GM19455 (cell line): ENCODE data around the gene BCAR1.
"Not testable (repeated sequence)": the region's sequence is repeated elsewhere in the genome, so short reads cannot be mapped to it uniquely, and the experiment has no call there.

ENCODE experiments used
- ATAC-seq: cut with Tn5 transposase; IDR thresholded peaks from one replicate; pipeline ENCODE4 v1.9.1; 2021; ENCODE audit not compliant: unreplicated experiment

The BCAR1 gene

DNA sequence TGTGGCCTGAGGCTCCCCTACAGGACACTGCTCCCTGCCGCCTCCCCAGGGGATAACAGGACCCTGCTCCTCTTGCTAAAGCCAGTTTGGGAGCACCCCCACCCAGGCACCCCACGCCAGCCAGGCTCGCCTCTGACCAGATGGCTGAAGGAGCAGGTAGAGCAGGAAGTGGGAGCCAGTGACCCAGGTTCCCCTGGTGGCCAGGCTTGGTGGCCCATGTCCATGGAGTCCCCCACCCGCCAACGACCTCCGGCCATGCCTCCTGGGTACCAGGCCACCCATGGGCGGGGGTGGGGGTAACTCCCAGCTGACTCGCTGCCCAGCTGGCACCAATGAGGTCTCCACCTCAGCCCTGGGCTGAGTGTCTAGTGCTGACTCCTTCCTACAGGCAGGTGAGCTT lies 10.0 kb downstream of the BCAR1 start:
- ATAC-seq: no peak

DNA sequence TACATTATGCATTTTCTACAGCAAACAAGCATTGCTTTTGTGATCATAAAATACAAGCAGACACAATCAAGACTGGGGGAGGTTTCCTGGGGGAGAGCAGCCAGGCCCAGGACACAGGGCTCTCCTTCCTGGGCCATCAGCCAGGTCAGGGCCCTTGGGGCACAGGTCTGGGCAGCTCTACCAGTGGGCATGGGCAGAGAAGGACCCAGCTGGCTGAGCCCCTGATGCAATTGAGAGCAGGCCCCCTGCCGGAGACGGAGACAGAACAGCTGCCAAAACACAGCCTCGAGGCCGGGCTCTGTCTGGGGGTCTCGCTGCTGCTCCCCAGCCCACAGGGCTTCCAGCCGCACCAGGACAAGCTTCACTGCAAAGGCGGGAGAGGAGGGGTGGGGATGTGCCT lies 10.8 kb downstream of the BCAR1 start:
- not testable (repeated sequence) for ATAC-seq

DNA sequence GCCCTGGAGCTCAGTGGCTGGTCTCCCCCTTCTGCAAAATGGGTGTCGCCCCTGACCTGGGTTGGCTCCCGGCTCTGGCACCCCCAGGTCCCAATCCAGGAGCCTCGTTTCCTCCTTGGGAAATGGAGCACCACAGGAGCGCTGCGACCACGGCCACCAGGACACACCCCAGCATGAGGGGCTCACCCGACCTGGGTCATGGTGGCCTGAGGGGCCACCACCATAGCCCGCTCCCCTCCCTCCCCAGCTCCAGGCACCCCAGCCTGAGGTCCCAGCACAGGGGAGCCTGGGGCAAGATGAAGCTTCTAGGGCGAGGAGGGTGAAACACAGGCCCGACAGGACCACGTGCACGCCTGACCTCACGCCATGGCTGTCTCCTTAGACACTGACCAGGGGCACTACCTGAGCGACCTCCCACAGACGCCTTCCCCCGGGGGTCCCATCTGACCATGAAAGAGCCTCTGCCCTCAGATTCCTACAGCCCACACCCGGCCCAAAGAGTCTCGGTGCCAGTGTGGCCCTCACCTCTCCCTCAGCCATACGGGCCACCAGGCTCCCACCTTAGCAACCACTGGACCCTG lies 11.8 kb downstream of the BCAR1 start:
- no peak for ATAC-seq

DNA sequence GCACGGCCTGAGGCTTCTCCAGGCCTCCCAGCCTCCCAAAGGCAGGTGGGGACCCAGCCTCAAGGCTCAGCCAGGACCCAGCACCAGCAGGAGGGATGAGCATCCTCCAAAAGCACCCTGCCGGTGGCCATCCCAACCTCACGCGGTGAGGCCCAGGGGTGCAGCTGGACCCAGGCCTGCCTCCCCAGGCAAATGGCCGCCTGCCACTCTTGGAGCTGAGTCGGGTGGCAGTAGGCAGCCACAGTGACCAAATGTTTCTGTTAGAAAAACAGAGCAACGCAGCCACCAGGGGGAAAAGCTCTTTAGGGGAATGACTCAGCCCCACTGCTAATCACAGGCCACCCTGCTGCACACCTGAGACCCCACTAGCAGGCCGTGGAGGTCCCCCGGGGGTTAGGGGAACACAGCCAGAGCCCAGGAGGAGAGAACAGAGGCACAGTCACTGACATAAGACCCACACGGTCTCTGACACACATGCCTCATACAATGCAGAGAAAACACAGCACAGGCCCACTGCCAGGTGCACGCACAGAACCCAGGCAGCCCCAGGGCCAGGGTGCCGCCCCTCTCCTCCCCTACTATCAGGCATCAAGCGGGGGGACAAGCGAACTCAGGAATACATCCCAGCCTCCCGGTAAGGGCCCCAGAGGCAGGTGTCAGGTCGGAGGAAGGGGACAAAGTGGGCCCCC lies 12.4 kb downstream of the BCAR1 start:
- ATAC-seq: no peak

DNA sequence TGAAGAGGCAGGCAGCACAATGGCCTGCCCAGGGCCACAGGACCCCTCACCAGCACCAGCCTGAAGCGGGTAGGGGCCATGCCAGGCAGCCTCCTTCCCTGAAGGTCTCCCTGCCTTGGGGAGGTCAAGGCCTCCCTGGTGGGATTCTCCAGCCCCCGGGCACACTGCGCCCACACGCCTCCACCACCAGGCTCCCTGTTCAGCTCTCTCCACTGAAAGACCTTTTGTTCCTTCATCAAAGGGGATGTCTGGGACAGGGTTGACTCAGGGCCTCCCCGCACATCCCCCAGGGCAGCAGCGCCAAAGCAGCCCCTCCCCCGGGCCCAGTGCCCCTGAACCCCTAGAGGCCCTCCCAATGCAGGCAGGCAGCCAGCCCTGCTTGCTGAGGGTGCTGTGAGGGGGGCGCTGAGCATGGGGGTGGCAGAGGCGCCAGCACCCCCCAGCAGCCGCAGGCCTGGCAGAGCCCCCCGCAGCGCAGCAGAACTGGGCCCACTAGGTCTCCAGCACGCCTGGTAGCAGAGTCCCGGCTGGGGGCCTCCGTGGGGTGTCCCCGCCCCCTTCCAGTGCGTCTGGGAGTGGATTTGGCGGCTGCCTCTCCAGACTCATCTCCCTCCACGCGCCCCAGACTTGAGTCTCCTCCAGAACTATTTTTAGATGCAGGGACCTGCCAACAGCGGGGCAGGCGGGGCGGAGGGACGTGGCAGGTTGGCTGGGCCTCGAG lies 13.1 kb downstream of the BCAR1 start:
- ATAC-seq: no peak

DNA sequence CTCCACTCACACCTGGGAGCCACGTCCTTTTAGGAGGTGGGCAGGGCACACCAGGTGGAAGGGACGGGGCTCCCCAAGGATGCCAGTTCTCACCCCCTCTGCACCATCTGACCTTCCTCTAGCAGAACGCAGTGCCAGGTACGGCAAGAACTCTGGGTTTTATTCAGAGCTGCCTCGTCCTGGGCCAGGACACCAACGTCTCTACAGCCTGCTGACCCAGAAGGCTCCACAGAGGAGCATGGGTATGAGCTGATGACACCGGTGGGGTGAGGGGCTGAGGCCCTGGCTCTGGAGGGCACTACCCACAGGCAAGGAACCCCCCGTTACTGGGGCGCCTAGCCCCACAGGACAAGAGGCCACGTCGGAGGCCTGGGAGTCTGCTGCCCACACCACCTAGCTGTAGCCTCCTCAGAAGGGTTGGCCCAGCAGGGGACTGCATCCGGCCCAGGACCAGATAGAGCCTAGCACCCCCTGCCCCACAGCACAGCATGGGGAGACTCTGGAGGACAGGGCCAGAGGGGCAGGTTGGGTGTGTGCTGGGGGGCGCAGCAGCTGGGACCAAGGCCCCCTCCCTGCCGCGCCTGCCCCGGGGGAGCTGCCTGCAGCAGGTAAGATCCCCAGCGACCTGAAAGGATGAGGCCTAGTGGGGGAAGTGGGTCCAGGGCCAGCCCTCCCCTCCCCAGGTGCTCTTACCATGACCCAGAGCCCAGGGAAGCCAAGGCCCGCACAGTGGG lies 13.9 kb downstream of the BCAR1 start:
- no peak for ATAC-seq

DNA sequence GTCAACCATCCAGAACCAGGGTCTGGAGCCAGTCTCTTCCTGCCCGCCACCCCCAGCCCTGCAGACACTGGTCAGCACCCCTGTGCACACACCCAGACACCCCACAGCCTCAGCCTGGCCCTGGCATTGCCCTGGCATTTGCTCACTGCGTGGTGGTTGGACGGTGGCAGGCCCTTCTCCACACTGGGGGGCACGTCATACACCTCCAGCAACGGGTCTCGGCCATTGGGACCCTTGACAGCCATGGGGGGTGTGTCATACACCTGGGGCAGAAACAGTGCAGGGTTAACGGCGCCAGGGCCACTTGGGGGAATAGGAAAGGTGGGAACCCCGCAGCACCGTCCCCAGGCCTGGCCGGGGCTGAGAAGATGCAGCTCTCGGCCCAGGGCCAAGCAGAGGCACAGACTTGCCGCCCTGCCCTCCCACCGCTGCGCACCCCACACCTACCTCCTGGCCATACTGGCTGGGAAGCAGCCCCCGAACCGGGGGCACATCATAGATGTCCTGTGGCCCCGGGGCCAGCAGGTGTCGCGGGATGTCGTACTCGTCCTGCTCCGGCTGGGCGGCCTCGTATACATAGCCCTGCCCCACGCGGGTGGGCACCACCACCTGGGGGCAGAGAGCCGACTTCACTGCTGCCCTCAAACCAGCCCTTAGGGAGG lies 14.6 kb downstream of the BCAR1 start:
- no peak for ATAC-seq

DNA sequence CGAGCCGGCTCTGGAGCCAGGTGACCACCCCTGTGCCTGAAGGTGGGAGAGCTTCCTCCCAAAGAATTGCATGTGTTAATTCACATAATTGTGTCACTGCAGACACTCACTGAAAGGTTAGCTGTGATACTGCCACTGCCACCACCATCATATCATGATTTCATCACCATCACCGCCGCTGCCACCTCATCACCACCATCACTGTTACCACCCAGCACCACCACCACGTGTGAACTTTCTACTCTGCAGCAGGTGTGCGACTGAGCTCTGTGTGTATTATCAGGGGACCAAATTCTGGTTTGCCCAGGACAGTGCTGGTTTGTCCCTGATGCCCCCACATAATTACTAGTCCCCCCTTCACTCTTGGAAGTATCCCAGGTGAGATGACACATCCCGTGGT lies 15.2 kb downstream of the BCAR1 start:
- no peak for ATAC-seq

DNA sequence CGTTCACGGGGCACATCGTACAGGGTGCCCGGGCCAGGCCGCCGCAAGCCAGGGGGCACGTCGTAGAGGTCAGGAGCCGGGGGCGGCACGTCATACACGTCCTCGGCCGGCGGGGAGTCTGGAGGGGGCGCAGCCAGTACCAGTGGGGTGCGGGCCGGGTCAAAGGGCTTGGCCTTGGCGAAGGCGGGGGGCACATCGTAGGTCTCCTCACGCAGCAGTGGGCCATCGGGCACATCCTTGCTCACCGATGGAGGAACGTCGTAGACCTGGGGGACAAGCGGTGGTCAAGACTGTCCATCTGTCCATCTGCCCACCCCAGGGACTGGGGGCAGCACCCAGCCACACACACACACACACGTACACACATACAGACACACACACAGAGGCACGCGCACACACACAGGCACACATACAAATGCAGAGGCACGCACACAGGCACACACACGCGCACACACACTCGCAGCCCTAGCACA lies 15.7 kb downstream of the BCAR1 start:
- no peak for ATAC-seq

DNA sequence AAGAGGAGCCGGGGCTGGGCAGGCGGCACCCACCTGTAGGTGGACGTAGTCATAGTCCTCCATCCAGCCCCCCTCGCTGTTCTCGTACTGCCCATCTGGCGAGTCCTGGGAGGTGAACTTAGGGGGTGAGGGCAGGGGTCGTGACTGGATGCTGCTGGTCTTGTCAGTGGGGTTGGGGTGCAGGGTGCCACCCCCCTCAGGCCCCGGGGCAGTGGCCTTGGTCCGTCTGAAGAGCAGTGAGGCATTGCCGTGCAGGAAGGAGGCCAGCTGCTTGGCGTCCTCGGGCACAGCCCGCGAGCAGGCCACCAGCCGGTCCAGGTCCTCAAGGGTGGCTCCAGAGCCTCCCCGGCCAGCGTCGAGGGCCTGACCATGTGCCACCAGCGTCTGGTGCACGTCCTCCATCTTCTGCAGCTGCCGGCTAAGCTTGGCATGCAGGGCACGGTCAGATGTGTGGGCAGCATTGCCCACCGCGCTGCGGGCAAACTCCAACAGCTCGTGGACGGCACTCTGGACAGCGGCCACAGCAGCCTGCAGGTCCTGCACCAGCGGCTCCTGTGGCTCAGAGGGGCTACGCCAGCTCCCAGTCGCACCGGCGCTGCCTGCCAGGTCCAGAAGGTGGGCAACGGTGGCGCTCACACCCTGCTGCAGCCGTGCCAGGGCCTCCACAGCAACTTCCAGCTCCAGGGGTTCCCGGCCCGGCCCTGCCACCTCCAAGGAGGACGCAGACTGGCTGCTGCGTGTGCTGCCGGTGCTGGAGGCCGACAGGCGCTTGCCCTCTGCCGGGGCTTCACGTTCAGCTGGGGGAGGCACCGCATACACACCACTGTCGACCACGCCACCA lies 16.3 kb downstream of the BCAR1 start:
- no peak for ATAC-seq

DNA sequence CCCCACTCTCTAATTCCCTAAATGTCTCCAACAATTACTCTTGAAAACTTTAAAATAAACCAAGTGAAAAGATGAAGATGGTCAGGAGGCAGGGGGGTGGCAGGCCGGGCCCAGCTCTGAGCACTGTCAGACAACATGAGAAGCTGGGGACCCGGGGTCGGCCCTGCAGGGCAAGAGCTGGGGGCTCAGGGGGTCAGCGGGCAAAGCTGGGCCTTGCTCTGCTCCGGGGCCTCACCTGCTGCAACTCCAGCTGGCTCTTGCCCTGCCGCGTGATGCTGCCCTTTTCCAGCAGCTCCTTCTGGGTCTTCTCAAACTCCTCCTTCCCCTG lies 17.8 kb downstream of the BCAR1 start:
- no peak for ATAC-seq

DNA sequence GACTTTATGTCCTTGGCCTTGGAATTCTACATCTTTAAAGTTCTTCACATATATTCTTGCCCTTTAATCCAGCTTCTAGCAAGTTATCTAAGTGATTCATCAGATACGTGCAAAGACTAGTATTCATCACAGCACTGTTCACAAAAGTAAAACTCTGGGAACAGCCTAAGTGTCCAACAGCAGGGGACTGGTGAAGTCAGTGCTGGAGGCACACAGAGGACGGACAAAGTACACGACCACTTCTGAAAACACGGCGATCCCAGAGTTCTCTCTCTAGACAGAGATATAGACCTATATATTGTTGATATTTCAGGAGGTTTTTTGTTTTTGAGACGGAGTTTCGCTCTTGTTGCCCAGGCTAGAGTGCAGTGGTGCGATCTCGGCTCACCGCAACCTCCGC lies 19.9 kb downstream of the BCAR1 start:
- ATAC-seq: no peak

DNA sequence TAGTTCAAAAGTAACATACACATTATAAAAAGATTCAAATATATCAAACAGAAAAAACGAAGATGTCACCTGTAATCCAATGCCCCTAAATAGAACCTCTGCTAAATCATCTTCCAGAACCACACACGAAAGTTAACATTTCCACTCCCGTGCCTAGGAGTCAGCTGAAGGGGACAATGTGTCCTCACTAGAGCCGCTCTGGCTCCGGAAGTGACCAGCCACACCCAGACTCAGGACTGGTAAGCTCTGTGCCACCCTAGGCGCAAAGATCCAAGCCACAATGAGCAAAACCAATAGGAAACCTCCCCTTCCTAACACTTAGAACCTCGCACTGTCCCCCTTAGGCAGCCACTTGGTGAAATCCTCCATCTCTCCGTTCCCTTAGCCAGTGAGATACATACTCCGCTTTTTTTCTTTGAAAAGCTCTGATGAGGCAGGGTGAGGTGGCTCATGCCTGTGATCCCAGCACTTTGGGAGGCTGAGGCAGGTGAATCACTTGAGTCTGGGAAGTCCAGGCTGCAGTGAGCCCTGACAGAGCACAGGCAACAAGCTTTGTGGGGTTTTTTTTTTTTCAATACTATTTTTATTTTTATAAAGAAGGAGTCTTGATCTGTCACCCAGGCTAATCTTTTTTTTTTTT lies 20.8 kb downstream of the BCAR1 start:
- no peak for ATAC-seq

DNA sequence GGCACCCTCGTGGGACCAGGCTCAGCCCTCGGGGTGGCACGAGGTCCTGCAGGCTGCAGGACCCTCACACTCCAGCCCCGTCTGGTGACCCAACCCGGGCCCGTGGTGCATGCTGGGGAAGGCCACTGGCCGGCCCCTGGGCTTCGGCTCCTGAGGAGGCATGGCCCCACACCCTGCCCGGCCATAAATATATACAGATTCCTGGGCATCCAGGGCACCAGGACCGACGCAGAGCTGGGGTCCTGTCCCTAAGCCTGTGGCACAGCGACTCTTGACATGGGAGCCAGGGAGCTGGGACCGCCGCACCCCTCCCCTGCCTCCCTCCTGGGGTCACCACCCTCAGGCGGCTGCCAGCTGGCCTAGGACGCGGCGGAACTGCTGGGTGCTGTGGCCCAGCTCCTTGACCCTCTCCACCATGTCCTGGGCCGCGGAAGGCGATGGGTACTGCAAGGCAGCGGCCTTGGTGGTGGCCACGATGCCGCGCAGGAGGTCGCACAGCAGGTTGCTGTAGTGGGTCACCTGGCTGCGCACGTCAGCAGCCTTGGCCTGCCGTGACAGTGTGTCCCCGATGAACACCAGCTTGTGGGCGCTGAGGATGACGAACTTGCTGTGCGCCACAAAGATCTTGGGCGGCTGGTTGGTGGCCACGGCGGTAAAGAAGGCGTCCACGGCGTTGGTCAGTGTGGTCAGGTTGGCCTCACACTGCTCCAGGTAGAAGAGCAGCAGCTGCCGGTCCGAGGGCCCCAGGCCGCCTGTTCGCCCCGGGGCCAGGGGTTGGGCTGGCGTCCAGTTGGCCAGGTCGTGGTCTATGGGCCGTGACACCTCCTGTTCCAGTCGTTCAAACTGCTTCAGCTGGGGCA lies 22.0 kb downstream of the BCAR1 start:
- ATAC-seq: no peak

DNA sequence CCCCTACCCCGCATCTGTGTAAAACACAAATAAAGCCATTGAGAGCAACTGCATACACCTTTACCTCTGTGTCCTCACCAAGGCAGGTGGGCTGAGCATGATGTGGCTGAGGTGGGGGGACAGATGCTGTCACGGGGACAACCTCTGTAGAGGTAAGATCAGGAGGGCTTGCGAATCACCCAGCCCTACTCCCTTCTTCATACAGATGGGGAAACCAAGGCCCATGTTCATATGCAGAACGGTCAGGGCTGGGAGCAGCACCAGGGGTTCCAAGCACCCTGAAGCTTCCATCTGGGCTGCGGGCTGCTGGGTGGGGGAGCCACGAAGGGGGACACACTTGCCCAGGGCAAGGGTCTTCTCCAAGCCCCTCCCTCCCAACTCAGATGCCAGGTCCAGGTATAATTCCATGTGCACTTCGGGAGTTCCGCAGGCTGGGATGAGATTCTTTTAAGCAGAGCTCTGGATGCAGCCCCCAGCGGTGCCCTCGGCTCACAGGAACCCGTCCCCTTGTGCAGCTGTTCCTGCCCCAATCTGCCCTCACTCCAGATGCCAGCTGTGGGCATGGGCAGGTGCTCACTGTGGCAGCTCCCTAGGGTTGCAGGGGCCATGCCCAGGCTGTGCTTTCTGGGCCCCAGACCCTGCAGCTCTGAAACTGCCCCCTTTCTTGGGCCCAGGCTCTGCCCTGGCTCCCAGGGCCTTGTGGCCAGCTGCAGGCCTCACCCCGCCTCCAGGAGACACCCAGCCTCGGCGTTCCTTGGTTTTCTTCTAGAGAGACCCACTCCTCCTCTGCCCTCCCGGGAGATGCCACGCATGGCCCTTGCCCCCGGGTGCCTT lies 23.1 kb downstream of the BCAR1 start:
- no peak for ATAC-seq

DNA sequence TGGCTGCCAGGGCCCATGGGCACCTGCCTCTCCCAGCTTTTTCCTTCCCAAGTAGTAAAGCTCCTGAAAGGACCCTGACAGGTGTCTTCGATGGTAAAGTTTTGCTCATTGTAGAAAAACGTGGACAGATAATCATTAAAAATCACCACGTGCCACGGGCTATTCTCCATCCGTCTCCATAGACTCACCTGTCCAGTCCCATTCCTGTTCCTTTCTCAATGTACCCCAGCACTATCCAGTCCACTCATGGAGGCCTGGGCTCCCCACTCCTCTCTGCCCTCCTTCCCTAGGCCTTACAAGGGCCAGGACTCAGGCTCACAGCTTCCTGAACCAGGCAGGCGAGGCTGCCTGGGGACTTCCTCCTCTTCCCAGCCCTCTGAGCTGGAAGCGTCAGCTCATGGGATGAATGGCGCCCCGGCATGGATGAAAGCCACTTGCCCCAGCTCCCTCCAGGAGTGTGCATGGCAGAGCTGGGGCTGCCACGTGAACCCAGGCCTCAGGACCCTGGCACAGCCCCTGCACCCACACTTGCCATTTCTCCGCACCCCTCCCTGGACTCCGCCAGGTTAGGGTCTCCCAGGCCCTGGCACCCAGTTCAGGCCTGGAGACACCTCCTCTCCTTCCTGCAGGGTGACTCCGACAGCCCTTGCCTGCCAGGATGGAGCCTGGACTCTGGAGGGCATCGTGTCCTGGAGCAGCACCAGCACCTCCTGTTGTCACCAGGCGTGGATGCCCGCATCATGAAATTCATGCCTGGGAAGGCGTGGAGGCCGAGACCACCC lies 23.9 kb downstream of the BCAR1 start:
- ATAC-seq: no peak
